ENCODE results near the gene IZUMO2.
"Not testable (repeated sequence)": the region's sequence is repeated elsewhere in the genome, so short reads cannot be mapped to it uniquely, and the experiment has no call there.

Gene IZUMO2

DNA sequence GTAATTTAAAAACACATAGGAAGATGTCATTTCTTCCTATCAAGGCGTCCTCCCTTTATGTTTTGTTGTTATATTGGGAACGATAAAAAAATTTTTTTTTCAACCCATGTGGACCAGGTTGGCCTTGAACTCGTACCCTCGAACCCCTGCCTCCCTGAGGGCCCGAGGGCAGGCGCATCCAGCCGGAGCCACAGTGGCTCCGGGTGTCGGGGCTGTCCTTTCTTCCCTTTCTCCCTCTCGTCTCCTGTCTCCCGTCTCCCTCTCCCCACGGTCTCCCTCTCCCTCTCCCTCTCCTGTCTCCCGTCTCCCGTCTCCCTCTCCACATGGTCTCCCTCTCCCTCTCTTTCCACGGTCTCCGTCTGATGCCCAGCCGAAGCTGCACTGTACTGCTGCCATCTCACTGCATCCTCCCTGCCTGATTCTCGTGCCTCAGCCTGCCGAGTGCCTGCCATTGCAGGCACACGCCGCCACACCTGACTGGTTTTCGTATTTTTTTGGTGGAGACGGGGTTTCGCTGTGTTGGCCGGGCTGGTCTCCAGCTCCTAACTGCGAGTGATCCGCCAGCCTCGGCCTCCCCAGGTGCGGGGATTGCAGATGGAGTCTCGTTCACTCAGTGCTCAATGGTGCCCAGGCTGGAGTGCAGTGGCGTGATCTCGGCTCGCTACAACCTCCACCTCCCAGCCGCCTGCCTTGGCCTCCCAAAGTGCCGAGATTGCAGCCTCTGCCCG, 22.8 kb downstream of the IZUMO2 start:
- DNase-seq (ENCODE audit: extremely low read depth in 1 of 2, low read depth in 1 of 2), result not testable (repeated sequence)

DNA sequence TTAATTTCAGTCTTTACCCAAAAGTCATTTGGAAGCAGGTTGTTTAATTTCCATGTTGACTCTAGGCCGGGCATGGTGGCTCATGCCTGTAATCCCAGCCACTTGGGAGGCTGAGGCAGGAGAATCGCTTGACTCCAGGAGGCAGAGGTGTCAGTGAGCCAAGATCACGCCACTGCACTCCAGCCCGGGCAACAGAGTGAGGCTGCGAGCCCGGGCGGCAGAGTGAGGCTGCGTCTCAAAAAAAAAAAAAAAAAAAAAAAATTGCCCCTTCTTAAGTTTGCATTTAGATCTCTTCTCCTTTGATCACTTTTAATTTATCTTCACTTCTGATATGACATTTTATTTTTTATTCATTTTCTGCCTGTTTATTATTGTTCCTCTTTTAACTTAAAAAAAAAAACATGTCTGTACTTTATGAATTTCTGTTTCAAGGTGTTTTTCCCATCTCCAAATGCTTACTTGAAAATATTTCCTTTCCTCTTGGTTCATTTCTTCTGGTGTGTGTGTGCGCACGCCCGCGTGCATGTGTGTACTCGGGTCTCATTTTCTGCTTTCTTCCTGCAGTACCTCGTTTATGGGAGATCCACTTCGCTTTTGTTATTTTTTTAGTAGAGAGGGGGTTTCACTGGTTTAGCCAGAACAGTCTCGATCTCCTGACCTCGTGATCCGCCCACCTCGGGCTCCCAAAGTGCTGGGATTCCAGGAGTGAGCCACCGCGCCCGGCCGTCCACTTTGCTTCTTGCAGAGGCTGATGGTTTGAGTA, 26.3 kb downstream of the IZUMO2 start:
- not testable (repeated sequence) for DNase-seq (ENCODE audit: extremely low read depth in 1 of 2, low read depth in 1 of 2)

DNA sequence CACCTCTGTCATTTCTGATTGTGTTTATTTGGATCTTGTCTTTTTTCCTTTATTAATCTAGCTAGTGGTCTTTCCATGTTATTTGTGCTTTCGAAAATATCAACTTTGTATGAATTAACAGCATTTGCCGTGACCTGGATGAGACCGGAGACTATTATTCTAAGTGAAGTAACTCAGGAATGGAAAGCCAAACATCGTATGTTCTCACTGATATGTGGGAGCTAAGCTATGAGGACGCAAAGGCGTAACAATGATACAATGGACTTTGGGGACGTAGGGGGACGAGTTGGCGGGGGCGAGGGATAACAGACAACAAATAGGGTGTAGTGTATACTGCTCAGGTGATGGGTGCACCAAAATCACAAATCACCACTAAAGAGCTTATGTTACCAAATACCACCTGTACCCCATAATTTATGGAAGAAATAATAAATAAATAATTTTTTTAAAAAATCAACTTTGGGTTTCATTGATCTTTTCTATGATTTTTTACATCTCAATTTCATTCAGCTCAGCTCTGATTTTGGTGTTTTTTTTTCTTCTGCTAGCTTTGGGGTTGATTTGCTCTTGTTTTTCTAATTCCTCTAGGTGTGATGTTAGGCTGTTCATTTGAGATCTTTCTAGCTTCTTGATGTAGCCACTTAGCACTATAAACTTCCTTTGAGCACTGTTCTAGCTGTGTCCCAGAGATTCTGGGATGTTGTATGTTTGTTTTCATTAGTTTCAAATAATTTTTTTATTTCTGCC, 27.1 kb downstream of the IZUMO2 start:
- DNase-seq (ENCODE audit: extremely low read depth in 1 of 2, low read depth in 1 of 2), result not testable (repeated sequence)

DNA sequence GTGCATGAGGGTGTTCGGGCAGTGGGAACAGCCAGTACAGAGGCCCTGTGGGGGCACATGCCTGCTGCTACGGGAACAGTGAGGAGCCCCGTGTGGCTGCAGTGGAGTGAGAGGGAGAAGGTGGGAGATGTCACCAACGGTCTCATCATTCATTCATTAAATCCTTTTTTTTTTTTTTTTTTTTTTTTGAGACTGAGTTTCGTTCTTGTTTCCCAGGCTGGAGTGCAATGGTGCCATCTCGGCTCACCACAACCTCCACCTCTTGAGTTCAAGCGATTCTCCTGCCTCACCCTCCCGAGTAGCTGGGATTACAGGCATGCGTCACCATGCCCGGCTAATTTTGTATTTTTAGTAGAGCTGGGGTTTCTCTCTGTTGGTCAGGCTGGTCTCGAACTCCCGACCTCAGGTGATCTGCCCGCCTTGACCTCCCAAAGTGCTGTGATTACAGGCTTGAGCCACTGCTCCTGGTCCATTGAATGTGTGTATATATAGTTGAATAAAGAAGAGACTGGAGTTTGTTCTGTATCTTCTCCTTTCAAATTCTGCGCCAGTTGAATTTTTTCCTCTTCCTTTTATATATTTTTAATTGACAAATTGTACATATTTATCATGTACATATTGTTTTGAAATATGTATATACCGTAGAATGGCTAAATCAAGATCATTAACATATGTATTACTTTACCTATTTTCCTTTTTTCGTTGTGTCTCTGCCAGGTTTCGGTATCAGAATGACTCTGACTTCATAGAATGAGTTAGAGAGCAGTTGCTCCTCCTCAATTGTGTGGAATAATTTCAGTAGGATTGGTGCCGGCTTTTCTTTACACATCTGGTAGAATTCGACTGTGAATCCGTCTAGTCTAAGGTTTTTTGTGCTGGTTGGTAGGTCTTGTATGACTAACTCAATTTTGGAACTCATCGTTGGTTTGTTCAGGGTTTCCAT, 28.0 kb downstream of the IZUMO2 start:
- not testable (repeated sequence) for DNase-seq (ENCODE audit: extremely low read depth in 1 of 2, low read depth in 1 of 2)

DNA sequence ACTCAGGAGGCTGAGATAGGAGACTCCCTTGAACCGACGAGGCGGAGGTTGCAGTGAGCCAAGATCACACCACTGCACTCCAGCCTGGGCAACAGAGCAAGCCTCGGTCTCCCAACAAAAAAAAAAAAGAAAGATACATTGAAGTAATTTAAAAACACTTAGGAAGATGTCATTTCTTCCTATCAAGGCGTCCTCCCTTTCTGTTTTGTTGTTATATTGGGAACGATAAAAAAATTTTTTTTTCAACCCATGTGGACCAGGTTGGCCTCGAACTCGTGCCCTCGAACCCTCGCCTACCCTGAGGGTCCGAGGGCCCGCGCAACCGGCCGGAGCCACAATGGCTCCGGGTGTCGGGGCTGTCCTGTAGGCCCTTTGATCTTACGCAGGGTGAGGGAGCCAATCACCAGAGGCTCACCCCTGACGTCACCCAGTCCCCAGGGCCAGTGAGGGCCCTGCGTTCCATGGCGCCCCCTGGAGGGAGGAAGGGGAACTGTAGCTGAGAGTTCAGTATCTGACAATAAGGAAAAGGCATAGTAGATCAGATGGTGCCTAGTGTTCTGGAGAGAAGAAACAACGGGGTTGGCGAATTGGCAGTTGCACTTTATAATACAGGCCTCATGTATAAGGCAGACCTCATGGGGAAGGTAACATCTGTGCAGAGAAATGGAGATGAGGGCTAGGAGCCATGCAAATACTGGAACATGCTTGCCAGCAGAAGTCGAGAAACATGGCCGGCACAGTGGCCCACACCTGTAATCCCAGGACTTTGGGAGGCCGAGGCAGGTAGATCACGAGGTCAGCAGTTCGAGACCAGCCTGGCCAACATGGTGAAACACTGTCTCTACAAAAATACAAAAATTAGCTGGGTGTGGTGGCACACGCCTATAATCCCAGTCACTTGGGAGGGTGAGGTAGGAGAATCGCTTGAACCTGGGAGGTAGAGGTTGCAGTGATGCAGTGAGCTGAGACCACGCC, 29.3 kb downstream of the IZUMO2 start:
- not testable (repeated sequence) for DNase-seq (ENCODE audit: extremely low read depth in 1 of 2, low read depth in 1 of 2)

DNA sequence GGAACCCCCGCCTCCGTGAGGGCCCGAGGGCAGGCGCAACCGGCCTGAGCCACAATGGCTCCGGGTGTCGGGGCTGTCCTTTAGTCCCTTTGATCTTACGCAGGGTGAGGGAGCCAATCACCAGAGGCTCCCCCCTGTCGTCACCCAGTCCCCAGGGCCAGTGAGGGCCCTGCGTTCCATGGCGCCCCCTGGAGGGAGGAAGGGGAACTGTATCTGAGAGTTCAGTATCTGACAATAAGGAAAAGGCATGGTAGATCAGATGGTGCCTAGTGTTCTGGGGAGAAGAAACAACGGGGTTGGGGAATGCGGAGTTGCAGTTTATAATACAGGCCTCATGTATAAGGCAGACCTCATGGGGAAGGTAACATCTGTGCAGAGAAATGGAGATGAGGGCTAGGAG, 59.1 kb downstream of the IZUMO2 start:
- not testable (repeated sequence) for DNase-seq (ENCODE audit: extremely low read depth in 1 of 2, low read depth in 1 of 2)

DNA sequence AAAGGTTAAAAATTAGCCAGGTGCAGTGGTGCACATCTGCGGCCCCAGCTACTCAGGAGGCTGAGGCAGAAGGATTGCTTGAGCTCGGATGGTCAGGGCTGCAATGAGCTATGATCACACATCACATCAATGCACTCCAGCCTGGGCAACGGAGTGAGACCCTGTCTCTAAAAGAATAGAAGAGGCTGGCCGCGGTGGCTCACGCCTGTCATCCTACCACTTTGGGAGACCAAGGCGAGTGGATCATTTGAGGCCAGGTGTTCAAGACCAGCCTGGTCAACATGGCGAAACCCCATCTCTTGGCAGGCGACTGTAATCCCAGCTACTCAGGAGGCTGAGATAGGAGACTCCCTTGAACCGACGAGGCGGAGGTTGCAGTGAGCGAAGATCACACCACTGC, 59.7 kb downstream of the IZUMO2 start:
- DNase-seq (ENCODE audit: extremely low read depth in 1 of 2, low read depth in 1 of 2), result not testable (repeated sequence)
